ENCODE results near the gene FHAD1. TPM values are rescaled to one million over a fixed set of nuclear protein-coding genes. Genes with fewer than 3 reads are reported as not detected.
"Not testable (repeated sequence)": the region's sequence is repeated elsewhere in the genome, so short reads cannot be mapped to it uniquely, and the experiment has no call there.

Gene FHAD1
- total and polyA plus RNA-seq, 10 of the 15 experiments (the other 5 are each of a cell fraction or from before 2014, with no cell fraction given) = 0.09 to 1.0 (median 0.32) TPM; not detected in 2

DNA sequence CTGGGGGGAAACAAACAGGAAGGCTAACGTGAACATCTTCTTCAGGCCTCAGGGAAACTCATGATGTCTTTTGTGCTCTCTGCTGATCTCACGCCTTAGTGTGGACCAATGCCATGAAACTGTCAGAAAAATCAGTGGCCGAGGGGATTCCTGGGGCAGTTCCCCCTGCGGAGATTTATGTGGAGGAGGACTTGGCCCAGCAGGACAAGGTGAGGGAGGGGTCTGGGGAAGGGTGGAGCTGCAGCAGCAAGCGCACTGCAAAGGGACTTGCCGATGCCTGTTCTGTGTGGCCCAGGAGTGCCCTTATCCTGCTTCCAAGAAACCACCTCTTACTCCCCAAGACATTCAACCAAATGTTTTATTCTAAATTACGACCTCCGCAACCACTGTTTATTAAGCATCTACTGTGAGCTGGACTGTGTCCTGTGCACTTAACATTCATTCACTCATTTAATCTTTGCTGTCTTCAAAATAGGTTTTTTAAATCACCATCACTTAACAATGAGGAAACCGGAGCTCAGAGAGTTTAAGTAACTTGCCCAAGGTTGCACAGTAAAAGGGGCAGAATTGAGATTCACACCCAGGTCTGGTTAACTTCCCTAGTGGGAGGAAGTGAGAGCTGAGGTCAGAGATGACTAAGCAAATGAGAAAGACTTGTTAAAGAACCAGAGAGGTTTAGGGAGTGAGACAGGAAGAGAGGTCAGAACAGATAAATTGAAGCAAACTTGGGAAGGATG, 49.7 kb downstream of the FHAD1 start (continued):
- no peak for TF ChIP-seq ESRRA (IDR thresholded peaks at IDR 0.05; ENCODE audit: low read length)
- no peak for TF ChIP-seq CEBPB (IDR thresholded peaks at IDR 0.05; ENCODE audit: borderline replicate concordance in 1 of 2, low read depth in 2 of 2, low read length in 2 of 2)
- TF ChIP-seq BHLHE40 (IDR thresholded peaks at IDR 0.05; ENCODE audit: borderline replicate concordance in 1 of 2, low read depth in 2 of 2, low read length in 1 of 2) = no peak
- TF ChIP-seq STAT3 (IDR thresholded peaks at IDR 0.05; ENCODE audit: low read depth, low read length) = no peak
- no peak for TF ChIP-seq YY1 (IDR thresholded peaks at IDR 0.05; ENCODE audit: low read depth, low read length)
- TF ChIP-seq NRF1 (conservative IDR thresholded peaks at IDR 0.05; ENCODE audit: low read depth, low read length) = no peak
- TF ChIP-seq, protein P1, sequence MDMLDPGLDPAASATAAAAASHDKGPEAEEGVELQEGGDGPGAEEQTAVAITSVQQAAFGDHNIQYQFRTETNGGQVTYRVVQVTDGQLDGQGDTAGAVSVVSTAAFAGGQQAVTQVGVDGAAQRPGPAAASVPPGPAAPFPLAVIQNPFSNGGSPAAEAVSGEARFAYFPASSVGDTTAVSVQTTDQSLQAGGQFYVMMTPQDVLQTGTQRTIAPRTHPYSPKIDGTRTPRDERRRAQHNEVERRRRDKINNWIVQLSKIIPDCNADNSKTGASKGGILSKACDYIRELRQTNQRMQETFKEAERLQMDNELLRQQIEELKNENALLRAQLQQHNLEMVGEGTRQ (IDR thresholded peaks at IDR 0.05; ENCODE audit: borderline replicate concordance, low read depth, low read length) = no peak
- no peak for TF ChIP-seq PAX5 (IDR thresholded peaks at IDR 0.05; ENCODE audit: borderline replicate concordance, low read depth, low read length)
- TF ChIP-seq, protein P2, sequence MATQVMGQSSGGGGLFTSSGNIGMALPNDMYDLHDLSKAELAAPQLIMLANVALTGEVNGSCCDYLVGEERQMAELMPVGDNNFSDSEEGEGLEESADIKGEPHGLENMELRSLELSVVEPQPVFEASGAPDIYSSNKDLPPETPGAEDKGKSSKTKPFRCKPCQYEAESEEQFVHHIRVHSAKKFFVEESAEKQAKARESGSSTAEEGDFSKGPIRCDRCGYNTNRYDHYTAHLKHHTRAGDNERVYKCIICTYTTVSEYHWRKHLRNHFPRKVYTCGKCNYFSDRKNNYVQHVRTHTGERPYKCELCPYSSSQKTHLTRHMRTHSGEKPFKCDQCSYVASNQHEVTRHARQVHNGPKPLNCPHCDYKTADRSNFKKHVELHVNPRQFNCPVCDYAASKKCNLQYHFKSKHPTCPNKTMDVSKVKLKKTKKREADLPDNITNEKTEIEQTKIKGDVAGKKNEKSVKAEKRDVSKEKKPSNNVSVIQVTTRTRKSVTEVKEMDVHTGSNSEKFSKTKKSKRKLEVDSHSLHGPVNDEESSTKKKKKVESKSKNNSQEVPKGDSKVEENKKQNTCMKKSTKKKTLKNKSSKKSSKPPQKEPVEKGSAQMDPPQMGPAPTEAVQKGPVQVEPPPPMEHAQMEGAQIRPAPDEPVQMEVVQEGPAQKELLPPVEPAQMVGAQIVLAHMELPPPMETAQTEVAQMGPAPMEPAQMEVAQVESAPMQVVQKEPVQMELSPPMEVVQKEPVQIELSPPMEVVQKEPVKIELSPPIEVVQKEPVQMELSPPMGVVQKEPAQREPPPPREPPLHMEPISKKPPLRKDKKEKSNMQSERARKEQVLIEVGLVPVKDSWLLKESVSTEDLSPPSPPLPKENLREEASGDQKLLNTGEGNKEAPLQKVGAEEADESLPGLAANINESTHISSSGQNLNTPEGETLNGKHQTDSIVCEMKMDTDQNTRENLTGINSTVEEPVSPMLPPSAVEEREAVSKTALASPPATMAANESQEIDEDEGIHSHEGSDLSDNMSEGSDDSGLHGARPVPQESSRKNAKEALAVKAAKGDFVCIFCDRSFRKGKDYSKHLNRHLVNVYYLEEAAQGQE (IDR thresholded peaks at IDR 0.05; ENCODE audit: low read depth, low read length) = no peak
- no peak for TF ChIP-seq SREBF2 (IDR thresholded peaks at IDR 0.05; ENCODE audit: low read length)
- TF ChIP-seq ZNF384 (IDR thresholded peaks at IDR 0.05; ENCODE audit: borderline replicate concordance, low read depth, low read length) = no peak
- peak; percentile 82 for TF ChIP-seq SPI1 (IDR thresholded peaks at IDR 0.05; ENCODE audit: borderline replicate concordance, insufficient read depth, low read depth, low read length)
- TF ChIP-seq SRF (IDR thresholded peaks at IDR 0.05; ENCODE audit: low read depth in 2 of 2, low read length in 2 of 2) = no peak
- TF ChIP-seq WRNIP1 (IDR thresholded peaks at IDR 0.05; ENCODE audit: borderline replicate concordance, low read depth, low read length) = no peak

DNA sequence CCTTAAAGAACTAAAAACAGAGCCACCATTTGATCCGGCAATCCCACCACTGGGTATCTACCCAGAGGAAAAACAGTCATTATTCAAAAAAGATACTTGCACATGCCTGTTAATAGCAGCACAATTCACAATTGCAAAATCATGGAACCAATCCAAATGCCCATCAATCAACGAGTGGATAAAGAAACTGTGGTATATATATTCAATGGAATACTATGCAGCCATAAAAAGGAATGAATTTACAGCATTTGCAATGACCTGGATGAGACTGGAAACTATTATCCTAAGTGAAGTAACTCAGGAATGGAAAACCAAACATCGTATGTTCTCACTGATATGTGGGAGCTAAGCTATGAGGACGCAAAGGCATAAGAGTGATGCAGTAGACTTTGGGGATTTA, 51.0 kb downstream of the FHAD1 start:
- not testable (repeated sequence) for BruUV-seq (replicated peaks)

More for the DNA sequence above, 51.0 kb downstream of the FHAD1 start:
- H3K9ac ChIP-seq (ENCODE audit: control insufficient read depth, insufficient read depth, low read length); DNase-seq (ENCODE audit: low read depth, low spot score); H4K20me1 ChIP-seq (ENCODE audit: control insufficient read depth, insufficient read depth); POLR2A ChIA-PET; H2AFZ ChIP-seq (ENCODE audit: control insufficient read depth, low read depth, low read length); RAD21 ChIA-PET (ENCODE audit: unreplicated experiment); intact Hi-C loops (cut with micrococcal nuclease; ENCODE audit: unreplicated experiment); H3K4me2 ChIP-seq (ENCODE audit: control insufficient read depth, insufficient read depth); ATAC-seq; H3K4me1 ChIP-seq (ENCODE audit: control insufficient read depth, insufficient read depth, low read length); in situ Hi-C loops (cut with MboI); H3K27me3 ChIP-seq (replicated peaks in 1 of 2; ENCODE audit: control insufficient read depth in 2 of 2, insufficient read depth in 2 of 2, low read length in 1 of 2); H3K4me3 ChIP-seq; SMC1A ChIA-PET (ENCODE audit: uncharacterized antibody, unreplicated experiment); H3K9me3 ChIP-seq (replicated peaks; ENCODE audit: control insufficient read depth, insufficient read depth, low read length); H3K27ac ChIP-seq (ENCODE audit: control insufficient read depth, insufficient read depth); FAIRE-seq; H3K79me2 ChIP-seq (ENCODE audit: control insufficient read depth, insufficient read depth, low read length); H3K36me3 ChIP-seq (ENCODE audit: control insufficient read depth in 2 of 2, insufficient read depth in 2 of 2, low read length in 1 of 2): not testable (repeated sequence)
- CTCF ChIA-PET = interaction anchor here (1.3 kb wide), 1 partner anchor 261 kb away, joined by 4 read pairs; no protein-coding TSS in a partner anchor
- WGBS (ENCODE audit: insufficient coverage, insufficient replicate concordance, low lambda C conversion rate, missing lambda C conversion rate) = 66% methylated on average over 4 of the region's 4 CpGs
